DOHH2 (cell line): ENCODE results near the gene DCUN1D1.

Source experiments
- CTCF ChIP-seq: fragments of 200-600 bp; sonication (generic); IDR thresholded peaks from one replicate; pipeline ENCODE4 v1.5.1; 2014; ENCODE audit warnings: antibody characterized with exemption, mild to moderate bottlenecking, low read depth, low read length; ENCODE audit not compliant: poor library complexity, severe bottlenecking
- EZH2phosphoT487 ChIP-seq: fragments of 200-600 bp; sonication (generic); IDR thresholded peaks from 2 replicates; pipeline ENCODE4 v1.6.1; 2017; ENCODE audit warnings: borderline replicate concordance, mild to moderate bottlenecking, antibody characterized with exemption, low read length, moderate library complexity, mixed read lengths

GRCh38 chr3:182989566-182989965 is 9.2 kb upstream of the DCUN1D1 start:
- TF ChIP-seq CTCF: no peak
- TF ChIP-seq EZH2phosphoT487: no peak
